ENCODE measurements around the gene CTTNBP2NL.
"Not testable (repeated sequence)": the region's sequence is repeated elsewhere in the genome, so short reads cannot be mapped to it uniquely, and the experiment has no call there.

DNA sequence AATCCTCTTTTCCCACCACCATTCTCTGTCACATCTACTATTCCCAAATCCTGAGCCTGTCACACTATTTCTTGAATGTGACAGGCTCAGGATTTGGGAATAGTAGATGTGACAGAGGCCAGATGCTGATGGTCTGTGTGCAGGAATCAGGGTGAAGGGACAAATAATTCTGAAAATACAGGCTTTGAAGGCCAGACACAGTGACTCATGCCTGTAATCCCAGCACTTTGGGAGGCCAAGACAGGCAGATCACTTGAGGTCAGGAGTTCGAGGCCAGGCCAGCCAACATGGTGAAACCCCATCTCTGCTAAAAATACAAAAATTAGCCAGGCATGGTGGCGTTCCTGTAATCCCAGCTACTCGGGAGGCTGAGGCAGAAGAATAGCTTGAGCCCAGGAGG lies 55.3 kb downstream of the CTTNBP2NL start:
- TF ChIP-seq POLR2A (IDR thresholded peaks at IDR 0.05; ENCODE audit: low read depth, low read length); RAD21 (IDR thresholded peaks at IDR 0.05; ENCODE audit: low read length); RFX5 (IDR thresholded peaks at IDR 0.05; ENCODE audit: low read depth, low read length); MXI1 (IDR thresholded peaks at IDR 0.05; ENCODE audit: borderline replicate concordance, low read depth, low read length); CEBPB (IDR thresholded peaks at IDR 0.05; ENCODE audit: low read depth, low read length); CHD1 (IDR thresholded peaks at IDR 0.05; ENCODE audit: low read depth, low read length): not testable (repeated sequence)
- TF ChIP-seq, protein P1, sequence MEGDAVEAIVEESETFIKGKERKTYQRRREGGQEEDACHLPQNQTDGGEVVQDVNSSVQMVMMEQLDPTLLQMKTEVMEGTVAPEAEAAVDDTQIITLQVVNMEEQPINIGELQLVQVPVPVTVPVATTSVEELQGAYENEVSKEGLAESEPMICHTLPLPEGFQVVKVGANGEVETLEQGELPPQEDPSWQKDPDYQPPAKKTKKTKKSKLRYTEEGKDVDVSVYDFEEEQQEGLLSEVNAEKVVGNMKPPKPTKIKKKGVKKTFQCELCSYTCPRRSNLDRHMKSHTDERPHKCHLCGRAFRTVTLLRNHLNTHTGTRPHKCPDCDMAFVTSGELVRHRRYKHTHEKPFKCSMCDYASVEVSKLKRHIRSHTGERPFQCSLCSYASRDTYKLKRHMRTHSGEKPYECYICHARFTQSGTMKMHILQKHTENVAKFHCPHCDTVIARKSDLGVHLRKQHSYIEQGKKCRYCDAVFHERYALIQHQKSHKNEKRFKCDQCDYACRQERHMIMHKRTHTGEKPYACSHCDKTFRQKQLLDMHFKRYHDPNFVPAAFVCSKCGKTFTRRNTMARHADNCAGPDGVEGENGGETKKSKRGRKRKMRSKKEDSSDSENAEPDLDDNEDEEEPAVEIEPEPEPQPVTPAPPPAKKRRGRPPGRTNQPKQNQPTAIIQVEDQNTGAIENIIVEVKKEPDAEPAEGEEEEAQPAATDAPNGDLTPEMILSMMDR (conservative IDR thresholded peaks at IDR 0.05; ENCODE audit: low read depth, low read length) = not testable (repeated sequence)
- peak; percentile 11; the same call in 1 of the 2 replicates for TF ChIP-seq FOS (IDR thresholded peaks at IDR 0.05; ENCODE audit: low read depth, low read length)
